Measurements from ENCODE around the gene SOWAHB.

SOWAHB gene

GRCh38 chr4:76850010-76850441 is 47.9 kb downstream of the SOWAHB start:
- no peak for DNase-seq

Measured in activated T-cell treated with anti-CD3 and anti-CD28 coated beads, Interleukin-2, amount 50 U/mL, for 48 hours (primary cell).